ENCODE results near the gene CDH20.

Gene CDH20

GRCh38 chr18:61333271-61333745 is at the start of gene CDH20:
Gene CDH20 (plus strand): TSS chr18:61333430.
- DNase-seq = no peak

- no peak for DNase-seq
These were observed 49.2 kb upstream of the CDH20 start for GRCh38 chr18:61284039-61284438.

DNA sequence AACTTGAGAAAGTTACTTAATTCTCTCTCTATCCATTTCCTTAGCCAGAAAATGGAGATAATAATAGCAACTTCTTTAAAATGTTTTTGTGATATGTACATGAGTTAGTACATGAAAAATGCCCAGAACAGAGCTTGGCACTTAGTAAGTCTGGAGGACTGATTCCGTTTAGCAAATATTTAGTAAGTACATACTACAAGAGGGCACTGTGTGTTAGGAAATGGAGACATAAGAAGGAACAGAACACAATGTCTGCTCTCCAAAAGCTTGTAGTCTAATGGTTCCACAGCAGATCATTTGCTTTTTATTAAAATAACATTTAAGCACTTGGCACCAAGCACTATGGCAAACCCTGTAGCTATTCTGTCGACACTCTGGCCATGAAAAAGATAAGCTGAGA is 47.5 kb upstream of the CDH20 start:
- no peak for DNase-seq

GRCh38 chr18:61286867-61287266 is 46.4 kb upstream of the CDH20 start:
- DNase-seq = no peak

GRCh38 chr18:61290616-61291015 is 42.6 kb upstream of the CDH20 start:
- no peak for DNase-seq

GRCh38 chr18:61292280-61293035 is 40.8 kb upstream of the CDH20 start:
- DNase-seq = no peak

DNA sequence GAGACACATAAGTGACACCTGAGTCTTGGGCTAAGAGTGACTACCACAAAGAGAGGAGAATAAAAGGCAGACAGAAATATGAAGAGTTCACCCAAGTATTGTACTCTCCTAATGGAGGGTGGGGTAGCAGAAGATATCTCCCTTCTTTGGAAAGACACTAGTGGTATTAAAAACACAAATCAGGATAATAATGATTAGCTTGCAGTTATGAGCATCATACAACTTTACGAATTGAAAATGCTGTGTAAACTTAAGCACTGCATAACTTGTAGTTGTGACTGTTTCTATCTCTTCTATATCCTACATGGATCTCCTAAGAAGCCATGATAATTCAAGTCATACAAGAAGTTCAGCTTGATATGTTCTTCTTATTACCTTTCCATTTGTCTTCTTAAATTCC is 38.1 kb upstream of the CDH20 start:
- no peak for DNase-seq

GRCh38 chr18:61308004-61308403 is 25.2 kb upstream of the CDH20 start:
- no peak for DNase-seq

DNA sequence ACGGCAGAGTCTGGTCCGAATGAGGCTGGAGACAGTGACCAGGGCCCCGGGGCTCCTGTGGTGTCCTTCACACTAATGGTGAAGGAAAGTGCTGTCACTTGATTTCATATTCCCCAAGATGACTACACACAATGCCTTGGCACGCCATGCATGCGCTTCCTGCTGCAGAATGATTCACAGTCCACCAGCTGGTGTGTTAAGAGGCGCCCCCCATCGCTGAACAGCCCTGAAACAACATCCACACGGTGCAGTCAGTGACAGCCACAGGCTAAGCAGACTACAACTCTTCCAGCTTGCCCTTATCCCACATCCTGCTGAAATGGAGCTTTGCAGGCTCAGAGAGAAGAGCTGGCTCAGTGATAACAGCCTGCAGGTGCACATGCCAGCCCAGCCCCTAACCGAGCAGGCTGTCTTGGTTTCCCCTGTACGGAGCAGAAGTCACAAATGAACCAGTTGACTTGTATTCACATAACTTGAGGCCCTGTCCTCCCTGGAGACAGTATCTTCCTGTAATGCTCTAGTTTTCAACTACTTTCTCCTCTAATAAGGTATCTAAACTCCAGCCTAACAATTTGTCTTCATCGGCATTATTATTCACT is 24.3 kb upstream of the CDH20 start:
- DNase-seq = no peak

DNA sequence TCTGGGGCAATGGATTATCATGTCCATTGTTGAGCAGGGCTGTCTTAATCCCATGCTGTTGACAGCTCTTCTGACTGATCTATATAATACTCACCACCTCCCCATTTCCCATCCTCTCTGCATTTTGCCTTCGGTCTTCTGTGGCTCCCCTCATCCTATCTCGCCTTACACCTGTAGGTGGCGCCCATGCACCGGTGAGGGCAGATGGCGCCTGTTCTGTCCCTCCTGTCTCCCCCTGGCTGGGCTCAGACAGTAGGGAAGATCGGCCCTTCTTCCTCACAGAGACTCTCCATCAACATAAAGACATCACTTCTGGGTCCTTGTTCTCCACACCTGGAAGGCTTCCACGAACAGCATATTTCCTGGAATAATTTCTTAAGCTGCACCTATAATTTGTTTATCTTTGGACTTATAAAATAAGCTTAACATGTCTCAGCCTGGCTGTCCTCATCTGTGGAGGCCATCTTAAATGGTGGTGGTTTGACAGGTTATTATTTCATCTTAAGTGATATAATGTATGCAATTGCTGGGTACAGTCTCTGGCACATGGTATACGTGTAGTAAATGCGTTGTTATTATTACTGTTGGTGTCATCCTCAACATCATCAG is 10.9 kb upstream of the CDH20 start:
- DNase-seq = no peak

DNA sequence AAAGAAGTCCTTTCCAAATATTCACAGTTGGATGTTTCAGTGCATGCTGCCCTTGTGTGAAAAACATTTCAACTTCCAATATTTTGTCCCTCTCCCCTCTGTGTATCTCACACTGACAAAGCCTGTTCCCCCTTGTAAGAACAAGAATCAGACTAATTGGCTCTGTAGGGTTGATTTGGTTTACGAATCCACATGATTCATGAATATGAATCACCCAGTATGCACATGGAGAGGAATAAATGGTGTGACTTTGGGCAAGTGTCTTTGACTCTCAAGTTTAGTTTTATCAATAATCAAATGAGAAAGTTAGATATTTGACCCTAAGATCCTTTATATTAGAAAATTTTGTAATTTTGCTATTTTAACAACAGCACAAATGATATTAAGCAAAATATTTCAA is 9.3 kb upstream of the CDH20 start:
- DNase-seq = no peak

DNA sequence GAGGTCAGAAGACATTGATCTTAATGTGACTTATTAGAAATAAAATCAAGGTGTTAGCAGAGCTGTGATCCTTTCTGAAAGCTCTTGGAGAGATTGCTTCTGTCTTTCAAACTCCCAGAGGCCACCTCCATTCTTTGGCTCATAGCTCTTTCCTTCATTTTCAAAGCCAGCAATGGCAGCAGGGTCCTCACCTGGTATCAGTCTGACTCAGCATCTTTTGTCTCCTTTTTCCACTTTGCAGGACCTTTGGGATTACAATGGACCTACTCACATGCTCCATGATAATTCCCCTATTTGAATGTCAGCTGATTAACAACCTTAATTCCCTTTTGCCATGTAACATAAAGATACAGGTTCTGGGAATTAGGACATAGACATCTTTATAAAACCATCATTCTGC is 6.8 kb upstream of the CDH20 start:
- no peak for DNase-seq

DNA sequence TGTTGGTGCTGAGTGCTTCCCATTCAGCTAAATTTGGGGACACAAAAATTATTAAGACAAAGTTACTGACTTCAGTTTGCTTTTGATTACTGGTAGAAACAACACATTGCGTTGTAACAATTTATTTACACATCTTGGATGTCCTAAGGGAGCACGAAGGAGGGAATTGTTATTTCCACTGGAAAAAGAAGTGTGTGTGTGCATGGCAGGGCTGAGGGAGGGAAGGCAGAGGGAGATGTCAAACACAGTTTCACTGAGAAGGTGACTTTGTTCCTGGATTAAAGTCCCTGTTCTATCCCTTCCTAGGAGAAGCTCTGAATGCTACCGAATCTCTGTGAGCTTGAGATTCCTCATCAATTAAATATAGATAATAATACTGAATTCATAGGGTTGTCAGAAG is 3.8 kb upstream of the CDH20 start:
- DNase-seq = no peak

DNA sequence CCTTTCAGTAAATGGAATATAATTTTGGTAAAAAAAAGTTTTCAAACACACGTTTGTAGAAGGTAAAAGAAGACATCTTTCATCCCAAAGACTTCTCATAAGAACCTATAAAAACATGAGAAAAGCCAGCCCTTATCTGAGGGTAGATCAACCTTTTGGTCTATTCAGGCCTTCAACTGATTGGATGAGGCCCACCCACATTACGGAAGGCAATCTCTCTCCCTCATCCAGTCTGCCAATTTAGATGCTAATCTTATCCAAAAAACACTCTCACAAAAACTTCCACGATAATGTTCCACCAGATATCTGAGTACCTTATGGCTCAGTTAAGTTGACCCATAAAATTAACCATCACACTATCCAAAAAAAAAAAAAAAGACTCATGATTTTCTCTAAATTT is 2.2 kb upstream of the CDH20 start:
- DNase-seq = no peak

- no peak for DNase-seq
These were observed 688 bp downstream of the CDH20 start for GRCh38 chr18:61333746-61334490.

- no peak for DNase-seq
These were observed 1.2 kb downstream of the CDH20 start for GRCh38 chr18:61334491-61334850.

DNA sequence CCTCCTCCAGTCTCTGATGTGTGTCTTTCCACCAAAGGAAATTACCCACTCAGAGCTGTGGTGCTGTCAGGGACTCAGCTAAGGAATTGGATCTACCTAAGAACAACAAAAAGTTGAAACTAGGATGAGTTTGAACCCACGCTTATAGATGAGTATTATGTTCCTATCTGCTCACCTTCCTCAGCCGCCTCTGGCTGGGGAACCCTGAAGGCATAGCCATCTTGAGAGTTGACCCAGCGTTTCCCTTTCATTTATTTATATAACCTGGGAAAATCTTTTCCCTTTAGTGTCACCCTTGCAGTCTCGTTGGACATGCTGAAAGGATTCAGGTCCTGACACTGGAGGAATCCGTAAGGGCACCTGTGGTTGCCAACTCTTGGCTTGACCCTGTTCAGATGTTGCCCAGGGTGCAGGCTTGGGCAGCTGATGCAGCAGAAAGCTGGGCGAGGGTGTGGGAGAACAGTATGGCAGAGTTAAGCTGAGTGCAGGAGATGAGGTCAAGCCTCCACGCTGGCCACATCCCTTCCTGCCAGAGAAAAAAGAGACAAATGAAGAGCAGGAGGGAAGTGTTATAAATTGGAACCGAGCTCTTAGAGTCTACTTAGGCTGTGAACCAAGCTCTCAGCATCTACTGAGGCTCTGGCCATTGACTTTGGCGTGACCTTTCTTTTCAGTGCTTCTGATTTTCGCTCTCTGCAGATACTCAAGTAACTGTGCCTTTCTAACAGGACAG is 1.9 kb downstream of the CDH20 start:
- no peak for DNase-seq

DNA sequence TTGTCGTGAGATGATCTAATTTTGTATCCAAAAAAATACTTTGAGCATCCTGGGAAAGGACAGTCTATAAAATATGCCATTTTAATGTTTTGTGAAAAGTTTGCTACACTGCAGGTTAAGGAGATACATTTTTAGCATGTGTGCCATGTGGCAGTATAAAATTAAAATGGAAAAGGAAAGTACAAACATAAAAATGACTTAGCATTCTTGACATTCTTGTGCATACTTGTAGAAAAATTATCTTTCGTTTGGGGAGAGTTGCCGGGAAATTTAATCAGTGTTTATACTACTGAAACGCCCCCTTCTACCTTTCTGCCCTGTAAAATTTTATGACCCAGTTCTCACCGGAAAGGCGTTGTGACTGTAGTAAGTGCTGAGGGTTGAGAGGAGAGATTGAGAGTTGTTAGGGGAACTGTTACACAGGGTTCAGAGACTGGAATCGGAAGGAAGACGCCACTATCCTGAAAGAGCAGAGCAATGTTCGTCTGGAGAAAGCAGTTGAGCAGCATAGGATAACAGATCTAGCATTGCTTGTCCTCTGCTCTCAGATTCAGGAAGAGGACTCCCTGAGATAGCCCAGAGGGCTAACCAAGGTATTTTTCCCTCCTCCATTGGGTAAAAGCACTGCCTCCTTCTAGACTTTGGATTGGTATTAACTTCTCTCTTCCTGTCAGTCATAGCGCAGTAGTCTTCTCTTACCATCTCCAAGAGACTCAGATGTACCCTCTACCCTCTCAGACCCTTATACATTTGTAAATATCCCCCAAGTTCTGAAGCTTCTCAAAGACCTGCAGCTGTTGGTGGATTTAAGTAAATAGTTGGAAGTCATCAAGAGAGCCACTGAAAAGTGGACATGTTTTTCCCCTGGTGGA is 2.7 kb downstream of the CDH20 start:
- no peak for DNase-seq

DNA sequence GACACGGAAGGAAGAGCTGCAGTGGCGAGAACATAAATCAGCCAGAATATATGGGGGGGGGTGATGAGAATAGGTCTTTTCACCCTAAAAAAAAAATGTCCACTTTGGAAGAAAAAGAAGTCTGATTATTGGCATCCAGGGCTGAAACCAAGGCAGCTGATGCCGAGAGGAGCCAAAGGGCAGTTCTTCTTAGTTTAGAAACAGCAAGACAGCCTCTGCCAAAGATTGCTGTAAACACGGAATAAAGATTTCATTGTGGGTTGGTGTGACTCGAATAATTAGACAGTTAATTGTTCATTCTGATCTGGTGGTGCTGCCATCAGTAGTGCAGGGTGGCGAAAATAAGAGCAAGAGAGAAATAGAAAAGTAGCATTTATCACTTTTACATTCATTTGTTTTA is 3.5 kb downstream of the CDH20 start:
- DNase-seq = no peak

- no peak for DNase-seq
These were observed 4.3 kb downstream of the CDH20 start for GRCh38 chr18:61337527-61337926.

DNA sequence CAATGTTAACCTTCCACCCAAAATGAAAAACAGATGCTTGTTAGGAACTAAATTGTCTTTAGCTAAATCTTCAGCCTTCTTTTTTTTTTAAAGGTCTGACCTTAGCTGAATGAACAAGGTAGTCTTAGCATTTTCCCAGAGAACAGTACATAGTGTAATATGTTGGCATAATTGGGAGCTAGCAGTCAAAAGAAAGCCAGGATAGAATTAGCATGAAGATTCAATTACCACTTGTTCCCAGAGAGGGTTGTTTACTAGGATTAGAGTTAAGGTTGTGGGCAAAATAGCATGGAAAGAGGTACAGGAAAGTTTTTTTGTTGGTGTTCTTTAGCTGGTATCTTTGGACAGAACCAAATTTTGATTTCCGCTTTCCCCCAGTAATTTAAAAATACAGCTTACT is 6.9 kb downstream of the CDH20 start:
- DNase-seq = no peak

GRCh38 chr18:61348230-61348629 is 15.0 kb downstream of the CDH20 start:
- DNase-seq = no peak

All from activated effector memory CD4-positive, alpha-beta T cell treated with anti-CD3 and anti-CD28 coated beads, Interleukin-2, amount 50 U/mL, for 16 hours (primary cell).